Mucosa of descending colon (tissue), 3 donors: ENCODE data around the gene FNDC3A. TPM values are rescaled to one million over a fixed set of nuclear protein-coding genes. Genes with fewer than 3 reads are reported as not detected.

Experiments
- ATAC-seq: fragments of 200-7000 bp; cut with Tn5 transposase; one replicate; pipeline ENCODE4 v1.9.1; 2020; ENCODE audit warnings: mild to moderate bottlenecking, moderate library complexity
- DNase-seq, 3 donors: peaks; one replicate each; pipeline ENCODE4 v3.0.0-alpha.2; 2020
- H3K36me3 ChIP-seq: fragments of 200-600 bp; one replicate; pipeline ENCODE4 v1.8.0; 2021; ENCODE audit warnings: low read depth, mild to moderate bottlenecking
- H3K4me1 ChIP-seq: fragments of 200-600 bp; one replicate; pipeline ENCODE4 v1.8.0; 2021; ENCODE audit warnings: low read depth, mild to moderate bottlenecking
- H3K4me3 ChIP-seq: fragments of 200-600 bp; one replicate; pipeline ENCODE4 v1.8.0; 2021; ENCODE audit warnings: mild to moderate bottlenecking
- H3K9me3 ChIP-seq: fragments of 200-600 bp; one replicate; pipeline ENCODE4 v1.8.0; 2021; ENCODE audit warnings: mild to moderate bottlenecking
- CTCF ChIP-seq: fragments of 200-600 bp; IDR thresholded peaks from one replicate; pipeline ENCODE4 v1.8.0; 2022; ENCODE audit warnings: antibody characterized with exemption, mild to moderate bottlenecking
- intact Hi-C, 2 donors: fragments of 100-400 bp; cut with DNase I in 1 of 2; cut with micrococcal nuclease in 1 of 2; formaldehyde crosslinking; loops; one replicate each; pipeline versions ENCODE4 v1.11.0 to v1.11.1; 2022; cut with DNase I, micrococcal nuclease
- total RNA-seq, 3 donors: library from RNA; stranded (reverse); fragmentation: NEBNext Ultra II Directional in 2 of 3; extraction: Animal tissue kit (Norgen Biotek cat#: 25700) in 2 of 3; gene quantifications; one replicate each; pipeline versions ENCODE4 v1.2.1 to v1.2.4, GENCODE V29; 2021 to 2023
- donor health status: DM: no; HTN: no; CAD: no; lungs with moderate emphysema.
- donor health status: DM: no; HTN: no; CAD: no.
- donor health status: DM: no; HTN: yes; CAD: no.

The FNDC3A gene
- total RNA-seq, 3 donors from 2014 or later = 46.6 to 63.6 (median 47.3) TPM

DNA sequence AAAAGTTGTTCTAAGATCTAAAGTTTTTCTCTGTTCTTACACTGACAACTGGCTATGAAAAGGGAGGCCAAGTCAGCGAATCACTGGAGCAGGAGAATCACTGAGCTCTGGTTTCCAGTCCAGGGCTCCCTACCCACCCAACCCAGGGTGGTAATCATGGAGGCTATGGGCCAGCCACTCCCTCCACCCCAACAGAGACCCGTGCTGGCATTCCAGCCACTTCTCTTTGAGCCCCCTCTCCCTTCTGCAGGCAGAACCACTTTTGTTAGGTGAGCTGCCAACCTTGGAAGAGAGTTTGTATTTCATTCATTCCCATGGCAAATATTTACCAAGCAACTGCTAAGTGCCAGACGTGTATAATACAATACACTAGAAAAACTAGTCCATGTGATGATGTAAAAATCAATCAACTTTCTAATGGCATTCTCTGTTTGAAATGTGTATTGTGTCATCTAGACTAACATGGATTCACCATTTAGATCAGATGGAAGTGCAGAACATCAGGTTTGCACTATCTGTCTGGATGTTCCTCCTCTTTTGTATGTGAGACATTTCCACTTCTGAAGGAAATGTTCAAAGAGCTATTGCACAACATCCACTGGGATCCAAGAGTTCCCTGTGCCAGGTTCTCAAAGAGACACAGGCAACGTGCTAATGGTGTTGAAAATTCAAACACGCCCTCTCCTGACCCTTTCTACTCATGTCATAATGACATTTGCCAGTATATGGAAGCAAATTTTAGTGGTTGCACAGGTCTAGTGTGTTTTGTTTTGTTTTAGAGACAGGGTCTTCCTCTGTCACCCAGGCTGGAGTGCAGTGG lies 249.7 kb downstream of the FNDC3A start:
- ATAC-seq (no peak), DNase-seq (no peak)
- H3K4me1 ChIP-seq = peaks cover 3% of the 10 kb centered on the region
- no peaks in the 10 kb centered on the region for H3K9me3 ChIP-seq
- TF ChIP-seq CTCF = no peak
- no peak overlapping the region for H3K4me3 ChIP-seq
- intact Hi-C loops = no loop called here
- H3K36me3 ChIP-seq = no peaks in the 10 kb centered on the region

GRCh38 chr13:49226613-49227012 lies 250.9 kb downstream of the FNDC3A start:
- no peak overlapping the region for H3K4me3 ChIP-seq
- H3K36me3 ChIP-seq = no peaks in the 10 kb centered on the region
- intact Hi-C loops = no loop called here
- TF ChIP-seq CTCF = no peak
- no peaks in the 10 kb centered on the region for H3K9me3 ChIP-seq
- H3K4me1 ChIP-seq = no peaks in the 10 kb centered on the region
- ATAC-seq (no peak), DNase-seq (no peak)

DNA sequence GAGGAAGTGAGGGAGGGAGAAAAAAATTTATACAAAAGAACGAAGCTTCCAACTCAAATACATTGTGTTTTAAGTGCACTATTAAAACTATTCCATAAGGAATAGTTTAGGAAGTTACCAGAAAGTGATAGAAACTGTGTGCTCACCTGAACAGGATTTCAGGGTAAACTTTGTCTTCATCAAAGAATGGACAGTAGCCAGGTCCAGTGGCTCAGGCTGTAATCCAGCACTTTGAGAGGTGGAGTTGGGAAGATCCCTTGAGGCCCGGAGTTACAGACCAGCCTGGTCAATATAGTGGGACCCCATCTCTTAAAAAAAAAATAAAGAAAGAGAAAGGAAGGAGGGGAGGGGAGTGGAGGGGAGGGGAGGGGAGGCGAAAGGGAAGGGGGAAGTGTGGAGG lies 259.0 kb downstream of the FNDC3A start:
- intact Hi-C loops = no loop called here
- no peak for DNase-seq
- no peak for ATAC-seq
- TF ChIP-seq CTCF = no peak
- Histone ChIP-seq H3K4me1 (no peaks in the 10 kb centered on the region), H3K9me3 (no peaks in the 10 kb centered on the region), H3K4me3 (no peak overlapping the region), H3K36me3 (no peaks in the 10 kb centered on the region)

GRCh38 chr13:49235856-49236431 lies 260.2 kb downstream of the FNDC3A start:
- no peak for TF ChIP-seq CTCF
- no peak overlapping the region for H3K4me3 ChIP-seq
- ATAC-seq (no peak), DNase-seq (no peak)
- no peaks in the 10 kb centered on the region for H3K4me1 ChIP-seq
- H3K9me3 ChIP-seq = no peaks in the 10 kb centered on the region
- no peaks in the 10 kb centered on the region for H3K36me3 ChIP-seq
- intact Hi-C loops = no loop called here

- no peaks in the 10 kb centered on the region for H3K4me1 ChIP-seq
- intact Hi-C loops = no loop called here
- ATAC-seq (no peak), DNase-seq (no peak)
- no peak overlapping the region for H3K4me3 ChIP-seq
- no peaks in the 10 kb centered on the region for H3K9me3 ChIP-seq
- no peaks in the 10 kb centered on the region for H3K36me3 ChIP-seq
- TF ChIP-seq CTCF = no peak
Measured at GRCh38 chr13:49238621-49239020, 262.9 kb downstream of the FNDC3A start.
